C4-2B (cell line): ENCODE data around the gene AUP1.

ENCODE experiments used
- ZFX ChIP-seq: fragments of 450-650 bp; IDR thresholded peaks from 2 replicates; pipeline ENCODE4 v1.6.1; 2017
- TF ChIP-seq, protein P1 (sequence below): fragments of 450-650 bp; conservative IDR thresholded peaks from 2 replicates; pipeline ENCODE4 v1.5.1; 2017; ENCODE audit warnings: mild to moderate bottlenecking

DNA sequence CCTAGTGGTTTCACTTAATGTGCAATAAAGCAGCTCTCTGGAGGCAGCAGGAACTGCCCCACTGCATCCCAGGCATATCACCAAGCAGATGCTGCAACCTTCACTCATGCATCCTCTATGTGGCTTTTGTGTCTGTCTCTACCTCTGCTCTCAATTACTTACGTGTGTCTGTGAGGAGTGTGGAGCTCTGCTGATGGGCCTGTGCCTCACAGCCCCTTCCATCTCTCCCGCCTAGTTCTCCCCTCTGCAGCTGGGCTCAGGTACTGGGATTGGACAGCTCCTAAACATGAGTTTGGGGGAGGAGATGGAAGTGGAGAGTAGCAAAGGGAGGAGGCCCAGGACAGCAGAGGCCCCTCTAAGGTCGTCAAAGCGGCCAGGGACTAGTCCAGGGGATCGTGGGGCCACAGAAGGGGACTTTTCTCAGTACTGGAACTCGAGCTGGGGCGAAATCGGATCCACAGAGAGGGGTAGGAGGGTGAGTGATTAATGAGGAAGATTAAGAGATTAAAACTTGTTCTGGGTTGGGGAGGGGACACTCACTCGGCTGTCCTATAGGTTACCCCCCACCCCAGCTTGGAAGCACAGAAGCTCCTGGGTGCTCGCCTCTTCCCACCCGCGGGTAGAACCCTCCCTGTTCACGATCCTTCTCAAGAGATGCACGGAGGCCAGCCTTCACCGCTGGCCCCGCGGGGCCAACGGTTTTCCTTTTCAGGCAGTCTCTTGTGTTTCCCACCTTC is 28.0 kb downstream of the AUP1 start:
- TF ChIP-seq, protein P1, sequence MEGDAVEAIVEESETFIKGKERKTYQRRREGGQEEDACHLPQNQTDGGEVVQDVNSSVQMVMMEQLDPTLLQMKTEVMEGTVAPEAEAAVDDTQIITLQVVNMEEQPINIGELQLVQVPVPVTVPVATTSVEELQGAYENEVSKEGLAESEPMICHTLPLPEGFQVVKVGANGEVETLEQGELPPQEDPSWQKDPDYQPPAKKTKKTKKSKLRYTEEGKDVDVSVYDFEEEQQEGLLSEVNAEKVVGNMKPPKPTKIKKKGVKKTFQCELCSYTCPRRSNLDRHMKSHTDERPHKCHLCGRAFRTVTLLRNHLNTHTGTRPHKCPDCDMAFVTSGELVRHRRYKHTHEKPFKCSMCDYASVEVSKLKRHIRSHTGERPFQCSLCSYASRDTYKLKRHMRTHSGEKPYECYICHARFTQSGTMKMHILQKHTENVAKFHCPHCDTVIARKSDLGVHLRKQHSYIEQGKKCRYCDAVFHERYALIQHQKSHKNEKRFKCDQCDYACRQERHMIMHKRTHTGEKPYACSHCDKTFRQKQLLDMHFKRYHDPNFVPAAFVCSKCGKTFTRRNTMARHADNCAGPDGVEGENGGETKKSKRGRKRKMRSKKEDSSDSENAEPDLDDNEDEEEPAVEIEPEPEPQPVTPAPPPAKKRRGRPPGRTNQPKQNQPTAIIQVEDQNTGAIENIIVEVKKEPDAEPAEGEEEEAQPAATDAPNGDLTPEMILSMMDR: no peak
- TF ChIP-seq ZFX: no peak
